Vagina (tissue), 2 donors: ENCODE measurements around the gene TEK. TPM values are rescaled to one million over a fixed set of nuclear protein-coding genes. Genes with fewer than 3 reads are reported as not detected.

Experiments
- DNase-seq, 2 donors: peaks; one replicate each; pipeline ENCODE4 v3.0.0-alpha.2; 2017; ENCODE audit errors: extremely low spot score in 2 of 2
- H3K27ac ChIP-seq: fragments of 200-600 bp; sonication (generic); one replicate; pipeline ENCODE4 v1.5.1; 2019
- H3K27me3 ChIP-seq: fragments of 200-600 bp; sonication (generic); one replicate; pipeline ENCODE4 v1.5.1; 2019
- H3K36me3 ChIP-seq, 2 donors: fragments of 200-600 bp; sonication (generic); one replicate each; pipeline ENCODE4 v1.5.1; 2017 to 2019
- H3K4me1 ChIP-seq: fragments of 200-600 bp; sonication (generic); one replicate; pipeline ENCODE4 v1.5.1; 2019
- H3K4me3 ChIP-seq, 2 donors: fragments of 200-600 bp; sonication (generic); 1 replicate in 1 of 2; 2 replicates in 1 of 2; pipeline ENCODE4 v1.5.1; 2016 to 2019
- H3K9me3 ChIP-seq: fragments of 200-600 bp; sonication (generic); one replicate; pipeline ENCODE4 v1.5.1; 2019
- CTCF ChIP-seq, 3 experiments: fragments of 450-650 bp in 2 of 3; fragments of 200-600 bp in 1 of 3; sonication (generic) in 1 of 3; IDR thresholded peaks; one replicate each; pipeline ENCODE4 v1.5.1; 2017 to 2019; ENCODE audit warnings: antibody characterized with exemption in 3 of 3, mild to moderate bottlenecking in 2 of 3, moderate library complexity in 2 of 3
- POLR2A ChIP-seq, 2 donors: fragments of 450-650 bp; IDR thresholded peaks; one replicate each; pipeline ENCODE4 v1.6.1; 2017; ENCODE audit warnings: antibody characterized with exemption in 2 of 2, mild to moderate bottlenecking in 2 of 2, moderate library complexity in 2 of 2
- POLR2AphosphoS5 ChIP-seq, 2 donors: sonication (generic); formaldehyde crosslinking; IDR thresholded peaks; one replicate each; pipeline ENCODE4 v1.9.0; 2017; ENCODE audit warnings: antibody characterized with exemption in 2 of 2, mild to moderate bottlenecking in 2 of 2, low read depth in 1 of 2; ENCODE audit not compliant: insufficient read depth in 1 of 2
- intact Hi-C: fragments of 100-400 bp; cut with DNase I; formaldehyde crosslinking; loops from one replicate; pipeline ENCODE4 v1.15.1; 2023
- total RNA-seq: library from RNA; depleted of rRNA; stranded (reverse); fragments of >200 nt; gene quantifications from one replicate; pipeline ENCODE4 v1.2.3, GENCODE V29; 2016

Gene TEK
- total RNA-seq, 1 donor from 2014 or later = 12.5 TPM

GRCh38 chr9:27125030-27125429 is 16.0 kb downstream of the TEK start:
- Histone ChIP-seq H3K4me1 (peaks cover 34% of the 10 kb centered on the region), H3K27ac (no peak overlapping the region), H3K27me3 (no peaks in the 10 kb centered on the region), H3K36me3 (no peaks in the 10 kb centered on the region), H3K9me3 (no peaks in the 10 kb centered on the region), H3K4me3 (no peak overlapping the region)
- peak in 1 of 2 donors; percentile 93 for DNase-seq
- TF ChIP-seq POLR2A (IDR thresholded peaks at IDR 0.05) (no peak), POLR2AphosphoS5 (IDR thresholded peaks at IDR 0.05; ENCODE audit: insufficient read depth in 1 of 2, low read depth in 1 of 2) (peak in 1 of 2 donors; percentile 81)
- intact Hi-C loops = no loop called here

- intact Hi-C loops = no loop called here
- Histone ChIP-seq H3K4me3 (no peak overlapping the region), H3K9me3 (no peaks in the 10 kb centered on the region), H3K27ac (no peak overlapping the region), H3K36me3 (no peaks in the 10 kb centered on the region), H3K27me3 (no peaks in the 10 kb centered on the region), H3K4me1 (peaks cover 34% of the 10 kb centered on the region)
- no peak for TF ChIP-seq POLR2AphosphoS5 (IDR thresholded peaks at IDR 0.05; ENCODE audit: insufficient read depth in 1 of 2, low read depth in 1 of 2)
- TF ChIP-seq CTCF (IDR thresholded peaks at IDR 0.05) = no peak
- no peak for TF ChIP-seq POLR2A (IDR thresholded peaks at IDR 0.05)
- DNase-seq = no peak
Measured at GRCh38 chr9:27125936-27126335, 16.9 kb downstream of the TEK start.

GRCh38 chr9:27126670-27127069 is 17.6 kb downstream of the TEK start:
- no peak for TF ChIP-seq POLR2A (IDR thresholded peaks at IDR 0.05)
- TF ChIP-seq POLR2AphosphoS5 (IDR thresholded peaks at IDR 0.05; ENCODE audit: insufficient read depth in 1 of 2, low read depth in 1 of 2) = no peak
- no peak for TF ChIP-seq CTCF (IDR thresholded peaks at IDR 0.05)
- DNase-seq = no peak
- H3K27ac ChIP-seq = no peak overlapping the region
- no peaks in the 10 kb centered on the region for H3K27me3 ChIP-seq
- no peaks in the 10 kb centered on the region for H3K36me3 ChIP-seq
- no peak overlapping the region for H3K4me3 ChIP-seq
- no peaks in the 10 kb centered on the region for H3K9me3 ChIP-seq
- peaks cover 34% of the 10 kb centered on the region for H3K4me1 ChIP-seq
- intact Hi-C loops = no loop called here

GRCh38 chr9:27129221-27129620 is 20.2 kb downstream of the TEK start:
- H3K4me3 ChIP-seq = no peak overlapping the region
- no peaks in the 10 kb centered on the region for H3K36me3 ChIP-seq
- intact Hi-C loops = no loop called here

GRCh38 chr9:27131731-27132130 is 22.7 kb downstream of the TEK start:
- H3K4me1 ChIP-seq = peaks cover 5% of the 10 kb centered on the region
- DNase-seq = no peak
- H3K4me3 ChIP-seq = no peak overlapping the region
- H3K36me3 ChIP-seq = no peaks in the 10 kb centered on the region
- no peak overlapping the region for H3K27ac ChIP-seq
- no peaks in the 10 kb centered on the region for H3K9me3 ChIP-seq
- no peaks in the 10 kb centered on the region for H3K27me3 ChIP-seq
- TF ChIP-seq CTCF (IDR thresholded peaks at IDR 0.05) (no peak), POLR2AphosphoS5 (IDR thresholded peaks at IDR 0.05; ENCODE audit: insufficient read depth in 1 of 2, low read depth in 1 of 2) (no peak), POLR2A (IDR thresholded peaks at IDR 0.05) (no peak)
- intact Hi-C loops = no loop called here

More at GRCh38 chr9:27129221-27129620, 20.2 kb downstream of the TEK start:
- peaks cover 28% of the 10 kb centered on the region for H3K4me1 ChIP-seq
- no peak overlapping the region for H3K27ac ChIP-seq
- no peaks in the 10 kb centered on the region for H3K27me3 ChIP-seq
- TF ChIP-seq POLR2A (IDR thresholded peaks at IDR 0.05) (no peak), CTCF (IDR thresholded peaks at IDR 0.05) (no peak), POLR2AphosphoS5 (IDR thresholded peaks at IDR 0.05; ENCODE audit: insufficient read depth in 1 of 2, low read depth in 1 of 2) (no peak)
- no peaks in the 10 kb centered on the region for H3K9me3 ChIP-seq
- DNase-seq = no peak
